ENCODE results near the gene ROR1.

GRCh38 chr1:63929106-63929478, 155.3 kb downstream of the ROR1 start:
- no peak for TF ChIP-seq CTCF (IDR thresholded peaks at IDR 0.05)
- TF ChIP-seq POLR2A (IDR thresholded peaks at IDR 0.05) = no peak
- no peak for TF ChIP-seq POLR2AphosphoS5 (IDR thresholded peaks at IDR 0.05)
- no peak for TF ChIP-seq EP300 (IDR thresholded peaks at IDR 0.05)
